HG03064 (cell line): ENCODE measurements around the gene PFN4.
"Not testable (repeated sequence)": the region's sequence is repeated elsewhere in the genome, so short reads cannot be mapped to it uniquely, and the experiment has no call there.

ENCODE experiments used
- ATAC-seq: cut with Tn5 transposase; IDR thresholded peaks from one replicate; pipeline ENCODE4 v1.9.1; 2021; ENCODE audit warnings: low read depth; ENCODE audit not compliant: unreplicated experiment

Gene PFN4, protein sequence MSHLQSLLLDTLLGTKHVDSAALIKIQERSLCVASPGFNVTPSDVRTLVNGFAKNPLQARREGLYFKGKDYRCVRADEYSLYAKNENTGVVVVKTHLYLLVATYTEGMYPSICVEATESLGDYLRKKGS

DNA sequence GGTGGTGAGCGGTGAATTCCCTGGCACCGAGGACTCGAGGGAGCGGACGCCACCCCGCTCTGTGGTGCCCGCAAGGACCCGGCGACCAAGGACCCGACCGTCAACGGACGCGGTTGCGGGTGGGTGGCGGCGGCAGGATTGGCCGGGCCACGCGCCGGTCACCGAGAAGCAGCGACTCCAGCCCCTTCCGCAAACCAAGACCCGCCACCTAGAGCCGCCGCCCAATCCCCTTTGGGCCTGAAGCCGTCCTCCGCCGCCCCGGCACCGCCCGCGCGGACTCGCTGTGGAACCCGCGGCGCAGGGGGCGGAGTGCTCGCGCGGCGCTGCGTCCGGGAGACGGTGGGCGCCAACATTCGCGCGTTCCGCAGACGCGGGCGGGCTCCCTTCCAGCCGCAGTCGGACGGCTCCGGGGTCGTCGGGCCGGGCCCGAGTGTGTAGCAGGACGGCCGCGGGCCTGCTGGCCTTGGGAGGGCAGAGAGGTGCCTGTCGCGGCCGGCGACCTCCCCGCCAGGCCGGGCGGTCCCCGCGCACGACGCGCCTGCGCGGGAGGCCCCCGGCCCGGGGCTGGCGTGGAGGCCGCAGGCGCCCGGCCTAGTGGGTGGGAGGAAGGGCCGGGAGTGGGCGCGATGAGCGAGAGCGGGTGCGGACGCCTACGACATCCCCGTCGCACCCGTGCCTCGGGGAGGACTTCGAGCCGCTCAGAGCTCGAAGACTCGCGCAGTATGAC lies at the start of gene PFN4, which contains the start of gene FAM228B:
Gene PFN4, minus strand, starts transcription at position 140 of the 727 bp plus-strand sequence. CDS start 799 bp downstream, outside the sequence.
Gene FAM228B, plus strand, starts transcription at position 275 of the 727 bp plus-strand sequence. CDS start 893 bp downstream, outside the sequence.
- ATAC-seq = peak; percentile 90

DNA sequence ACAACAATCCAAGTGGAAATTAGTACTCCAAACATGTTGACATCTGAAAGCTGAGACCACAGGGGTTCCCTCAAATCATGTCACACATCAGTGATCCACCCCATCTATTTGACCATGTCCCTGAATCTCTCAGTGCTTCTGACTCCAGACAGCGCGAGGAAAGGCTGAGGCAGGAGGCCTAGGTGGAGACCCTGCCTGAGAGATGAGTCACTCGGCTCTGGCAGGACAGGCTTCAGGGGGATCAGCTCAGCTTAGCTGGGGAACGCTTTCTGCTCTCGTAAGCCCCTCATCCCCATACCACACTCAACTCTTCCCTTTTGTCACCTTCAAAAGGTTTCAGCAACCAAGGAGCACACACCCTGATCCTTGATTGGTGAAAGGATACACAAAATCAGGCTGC lies 45.9 kb upstream of the PFN4 start:
- ATAC-seq = no peak

DNA sequence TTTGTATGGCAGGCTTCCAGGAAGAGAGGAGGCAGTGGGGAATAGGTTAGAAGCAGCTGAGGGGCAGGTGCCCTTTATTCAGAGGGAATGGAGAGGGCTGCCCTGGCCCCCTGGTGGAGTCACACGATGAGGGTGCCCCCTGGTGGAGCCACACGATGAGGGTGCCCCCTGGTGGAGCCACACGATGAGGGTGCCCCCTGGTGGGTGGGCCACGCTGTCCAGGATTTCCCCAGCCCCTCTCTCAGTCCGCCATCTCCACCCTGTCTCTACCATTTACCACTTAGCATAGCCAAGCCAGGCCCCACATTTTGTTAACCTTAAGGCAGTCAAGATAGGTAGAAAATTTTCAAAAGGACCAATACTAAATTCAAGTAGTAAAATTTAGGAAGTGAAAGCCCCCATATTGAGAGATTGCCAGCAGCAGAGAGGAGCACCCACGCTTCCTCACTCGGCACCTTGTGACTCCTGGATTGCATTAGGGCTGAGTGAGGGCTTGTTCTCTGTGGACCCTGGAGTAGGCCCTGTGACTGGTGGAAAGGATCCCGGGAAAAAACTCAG lies 41.4 kb upstream of the PFN4 start:
- ATAC-seq = no peak

DNA sequence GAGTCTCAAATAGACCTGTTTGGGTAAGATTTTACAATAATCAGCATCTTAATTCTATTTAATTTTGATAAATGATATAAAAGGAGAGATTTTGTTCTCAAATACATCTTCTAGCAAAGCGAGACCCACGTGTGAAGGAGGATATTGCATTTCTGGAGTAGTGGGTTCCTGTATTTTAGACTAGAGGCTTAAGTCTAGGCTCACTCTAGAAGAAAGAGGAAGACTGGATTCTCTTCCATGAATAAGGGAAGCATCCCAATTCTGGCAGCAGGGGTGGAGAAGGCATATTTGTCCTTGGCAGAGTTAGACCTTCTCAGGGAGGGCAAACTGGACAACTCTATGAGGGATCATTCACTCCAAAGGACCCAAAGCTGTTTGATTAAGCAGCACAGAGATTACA lies 40.5 kb upstream of the PFN4 start:
- no peak for ATAC-seq

DNA sequence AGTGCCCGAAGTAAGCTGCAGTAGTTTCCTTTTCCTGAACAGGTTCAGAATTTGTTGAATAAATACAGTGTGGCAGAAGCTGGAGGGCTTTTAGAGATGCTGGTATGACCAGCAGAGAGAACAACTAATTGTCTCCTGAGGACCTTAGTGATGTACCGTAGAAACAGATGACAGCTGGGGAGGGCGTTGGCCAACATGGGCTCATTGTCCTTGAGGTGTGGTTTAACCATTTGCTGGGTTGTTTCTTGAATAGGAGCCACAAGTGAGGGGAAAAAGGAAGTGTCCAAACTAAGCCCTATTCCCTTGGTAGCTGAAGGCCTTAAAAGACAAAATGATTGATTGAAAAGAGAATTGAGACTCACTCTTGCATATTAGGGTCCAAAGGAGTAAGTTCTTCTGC lies 40.1 kb upstream of the PFN4 start:
- no peak for ATAC-seq

DNA sequence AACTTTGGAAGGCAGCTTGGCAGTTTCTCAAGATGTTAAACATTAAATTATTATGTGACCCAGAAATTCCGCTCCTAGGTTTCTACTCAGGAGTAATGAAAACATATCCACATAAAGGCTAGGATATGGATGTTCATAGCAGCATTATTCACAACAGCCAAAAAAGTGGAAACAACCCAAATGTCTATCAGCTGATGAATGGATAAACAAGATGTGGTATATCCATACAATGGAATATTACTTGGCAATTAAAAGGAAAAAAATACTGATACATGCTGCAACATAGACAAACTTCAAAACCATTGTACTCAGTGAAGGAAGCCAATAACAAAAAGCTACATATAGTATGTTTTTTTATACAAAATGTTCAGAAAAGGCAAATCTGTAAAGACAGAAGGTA lies 39.4 kb upstream of the PFN4 start:
- no peak for ATAC-seq

DNA sequence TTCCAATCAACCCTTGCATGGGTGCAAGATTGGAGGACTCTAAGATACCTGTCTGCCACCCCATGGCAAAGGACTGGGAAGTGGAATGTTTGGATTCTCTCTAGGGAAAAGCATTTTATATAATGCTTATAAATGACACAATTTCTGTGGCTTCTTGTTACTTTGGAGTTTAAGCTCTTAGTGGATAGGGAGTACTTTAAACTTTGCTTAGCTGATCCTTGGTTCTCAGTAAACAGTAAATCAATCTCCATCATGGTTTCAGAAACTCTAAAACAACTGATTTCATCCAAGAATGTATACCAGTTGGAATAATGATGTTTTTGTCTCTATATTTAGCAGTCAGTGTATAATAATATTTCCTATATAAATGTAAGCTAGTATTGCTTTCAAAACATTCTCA lies 37.6 kb upstream of the PFN4 start:
- no peak for ATAC-seq

DNA sequence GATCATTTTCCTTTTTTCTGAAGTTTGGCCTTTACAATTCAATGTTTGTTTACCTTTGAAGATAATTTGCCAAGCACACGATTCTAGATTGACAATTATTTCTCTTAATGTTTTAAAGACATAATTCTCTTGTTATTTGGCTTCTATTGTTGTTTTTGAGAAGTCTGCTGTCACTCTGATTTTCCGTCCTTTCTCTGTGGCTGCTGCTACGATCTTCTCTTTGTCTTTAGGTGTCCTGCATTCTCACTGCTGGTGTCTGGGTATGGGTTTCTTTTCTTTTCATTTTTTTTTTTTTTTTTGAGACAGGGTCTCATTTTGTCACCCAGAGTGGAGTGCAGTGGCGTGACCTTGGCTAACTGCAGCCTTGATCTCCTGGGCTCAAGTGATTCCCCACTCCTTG lies 36.6 kb upstream of the PFN4 start:
- ATAC-seq = no peak

DNA sequence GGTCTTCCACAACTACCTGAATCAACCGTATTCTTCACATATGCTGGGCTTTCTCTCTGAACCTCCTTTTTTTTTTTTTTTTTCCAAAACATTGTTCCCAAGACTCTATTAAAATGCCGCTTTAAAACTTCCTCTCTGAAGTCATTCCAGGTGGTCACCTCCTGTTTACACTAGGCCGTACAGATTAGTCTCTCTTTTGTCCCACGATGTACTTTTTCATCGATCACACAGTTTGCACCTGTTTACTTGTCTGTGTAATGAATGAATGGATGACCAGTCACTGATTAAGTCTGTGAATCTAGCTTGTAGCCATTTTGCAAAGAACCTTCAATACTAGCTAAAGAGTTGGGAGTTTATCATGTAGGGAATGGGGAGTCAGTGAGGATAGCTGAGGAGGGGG lies 35.0 kb upstream of the PFN4 start:
- ATAC-seq = no peak

DNA sequence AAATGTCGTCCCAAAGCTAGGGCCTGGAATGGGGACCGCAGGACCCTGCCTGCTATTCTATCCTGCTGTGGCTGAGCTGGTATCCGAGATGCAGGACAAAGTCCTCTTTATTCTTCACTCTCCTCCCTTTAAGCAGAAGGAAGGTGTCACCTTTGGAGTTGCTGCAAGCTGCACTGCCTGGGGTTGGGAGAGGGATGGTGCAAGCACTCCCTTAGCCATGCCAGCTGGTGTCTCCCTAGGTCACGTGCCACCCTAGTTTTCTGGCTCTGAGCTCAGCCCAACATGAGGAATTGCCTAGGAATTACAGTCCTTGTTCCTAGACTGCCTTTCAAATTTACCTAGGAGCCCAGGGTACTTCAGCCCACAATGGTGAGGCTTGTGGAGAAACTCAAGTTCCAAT lies 30.3 kb upstream of the PFN4 start:
- no peak for ATAC-seq

DNA sequence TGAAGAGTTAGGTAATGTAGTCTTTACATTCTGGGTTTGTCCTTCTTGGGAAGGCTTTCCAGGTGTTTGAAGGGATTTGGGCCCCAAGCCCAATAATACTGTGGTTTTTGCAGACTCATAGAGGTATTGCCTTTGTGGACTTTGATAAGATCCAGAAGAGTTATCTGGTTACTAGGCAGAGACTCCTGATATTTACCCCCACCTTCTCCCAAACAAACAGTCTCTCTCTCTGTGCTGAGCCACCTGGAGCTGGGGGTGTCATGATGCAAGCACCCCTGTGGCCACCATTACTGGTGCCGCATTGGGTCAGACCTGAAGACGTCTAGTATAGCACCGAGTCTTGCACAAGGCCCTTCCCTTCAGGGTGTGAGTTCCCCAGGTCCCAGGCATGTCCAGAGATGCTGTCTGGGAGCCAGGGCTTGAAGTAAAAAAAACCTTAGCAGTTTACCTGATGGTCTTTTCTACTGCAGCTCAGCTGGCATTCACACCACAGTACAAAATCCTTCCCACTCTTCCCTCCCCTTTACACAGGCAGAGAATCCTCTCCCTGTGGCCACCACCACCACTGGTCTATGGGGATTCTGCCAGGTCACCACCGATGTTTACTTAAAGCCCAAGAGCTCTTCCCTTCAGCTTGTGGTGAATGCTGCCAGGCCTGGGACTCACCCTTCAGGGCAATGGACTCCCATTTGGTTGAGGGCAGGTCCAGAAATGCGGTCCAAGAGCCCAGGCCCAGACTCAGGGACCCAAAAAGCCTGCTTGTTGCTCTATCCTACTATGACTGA lies 29.5 kb upstream of the PFN4 start:
- no peak for ATAC-seq

DNA sequence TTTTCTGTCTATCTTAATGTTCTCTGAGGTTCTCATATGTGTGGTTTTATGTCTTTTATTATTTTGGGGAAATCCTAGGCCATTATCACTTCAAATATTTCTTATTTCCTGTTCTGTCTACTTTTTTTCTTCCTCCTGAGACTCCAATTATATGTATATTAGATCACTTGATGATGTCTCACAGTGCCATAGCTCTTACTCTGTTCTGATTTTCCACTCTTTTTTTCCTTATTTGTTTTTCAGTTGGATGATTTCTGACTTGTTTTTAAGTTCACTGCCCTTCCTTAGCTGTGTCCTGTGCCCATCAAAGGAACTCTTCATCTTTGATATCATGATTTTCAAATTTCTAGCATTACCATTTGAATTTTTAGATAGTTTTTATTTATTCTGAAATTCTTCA lies 24.2 kb upstream of the PFN4 start:
- no peak for ATAC-seq

DNA sequence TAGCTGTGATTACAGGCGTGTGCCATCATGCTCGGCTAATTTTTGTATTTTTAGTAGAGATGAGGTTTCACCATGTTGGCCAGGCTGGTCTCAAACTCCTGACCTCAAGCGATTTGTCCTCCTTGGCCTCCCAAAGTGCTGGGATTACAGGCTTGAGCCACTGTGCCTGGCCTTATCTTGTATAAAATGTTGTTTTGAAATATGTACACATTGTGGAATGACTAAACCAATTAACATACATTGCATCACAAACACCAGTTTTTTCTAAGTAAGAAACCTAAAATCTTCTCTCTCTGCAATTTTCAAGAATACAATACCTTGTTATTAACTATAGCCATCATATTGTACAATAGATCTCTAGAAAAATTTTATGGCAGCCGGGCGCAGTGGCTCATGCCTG lies 17.2 kb upstream of the PFN4 start:
- ATAC-seq = not testable (repeated sequence)

DNA sequence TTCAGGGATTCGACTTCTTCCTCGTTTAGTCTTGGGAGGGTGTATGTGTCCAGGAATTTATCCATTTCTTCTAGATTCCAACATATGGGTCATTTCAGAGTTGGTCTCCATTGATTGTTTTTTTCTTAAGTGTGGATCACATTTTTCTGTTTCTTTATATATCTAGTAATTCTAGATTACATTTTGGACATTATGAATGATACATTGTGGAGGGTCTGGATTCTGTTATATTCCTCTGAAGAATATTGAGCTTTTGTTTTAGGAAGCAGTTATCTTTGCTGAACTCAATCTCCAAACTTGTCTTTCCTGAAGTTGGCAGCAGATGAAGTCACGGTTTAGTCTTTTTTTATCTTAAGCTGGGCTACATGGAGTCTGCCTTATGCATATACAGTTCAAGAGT lies 9.4 kb upstream of the PFN4 start:
- no peak for ATAC-seq

DNA sequence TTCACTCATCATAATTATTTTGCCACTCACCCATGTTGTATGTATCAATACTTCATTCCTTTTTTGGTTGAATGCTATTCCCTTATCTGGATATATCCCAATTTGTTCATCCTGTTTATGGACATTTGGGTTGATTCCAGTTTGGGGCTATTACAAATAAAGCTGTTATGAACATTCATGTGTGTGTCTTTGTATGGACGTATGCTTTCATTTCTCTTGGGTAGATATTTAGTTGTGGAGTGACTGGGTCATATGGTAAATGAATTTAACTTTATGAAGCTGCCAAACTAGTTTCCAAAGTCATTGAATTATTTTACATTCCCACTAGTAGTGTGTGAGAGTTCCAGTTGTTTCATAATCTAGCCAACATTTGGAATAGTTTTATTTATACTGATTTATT lies 2.8 kb upstream of the PFN4 start:
- ATAC-seq = no peak

DNA sequence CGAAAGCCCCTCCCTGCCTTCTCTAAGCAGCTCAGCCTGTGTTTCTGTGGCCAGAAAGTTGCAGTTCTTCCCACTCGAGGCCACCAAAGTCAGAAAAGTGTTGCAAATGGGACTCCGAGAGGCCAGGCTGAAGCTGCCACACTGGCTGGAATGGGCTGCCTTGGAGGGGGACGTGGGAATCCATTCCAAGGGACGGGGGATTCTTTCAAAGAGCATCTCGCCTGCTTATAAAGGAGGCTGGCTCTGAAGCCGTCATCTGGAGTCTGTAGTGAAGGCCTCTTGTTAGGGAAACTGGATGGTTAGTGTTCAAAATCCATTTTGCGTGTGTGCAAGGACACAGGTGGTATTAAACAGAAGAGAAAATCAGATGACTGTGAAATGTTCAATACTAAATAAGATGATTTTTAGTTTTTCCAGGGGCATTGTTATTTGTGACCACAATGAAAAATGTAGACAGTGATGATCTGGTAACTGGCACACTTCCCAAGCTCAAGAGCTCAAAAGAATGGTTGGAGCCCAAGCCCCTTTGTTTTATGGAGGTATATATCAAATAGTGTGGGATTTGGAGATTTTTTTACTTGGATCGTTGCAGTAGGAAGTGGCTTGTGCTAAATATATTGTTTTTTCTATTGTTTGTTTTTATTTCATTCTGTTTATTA lies 917 bp upstream of the PFN4 start:
- ATAC-seq = peak; percentile 19

DNA sequence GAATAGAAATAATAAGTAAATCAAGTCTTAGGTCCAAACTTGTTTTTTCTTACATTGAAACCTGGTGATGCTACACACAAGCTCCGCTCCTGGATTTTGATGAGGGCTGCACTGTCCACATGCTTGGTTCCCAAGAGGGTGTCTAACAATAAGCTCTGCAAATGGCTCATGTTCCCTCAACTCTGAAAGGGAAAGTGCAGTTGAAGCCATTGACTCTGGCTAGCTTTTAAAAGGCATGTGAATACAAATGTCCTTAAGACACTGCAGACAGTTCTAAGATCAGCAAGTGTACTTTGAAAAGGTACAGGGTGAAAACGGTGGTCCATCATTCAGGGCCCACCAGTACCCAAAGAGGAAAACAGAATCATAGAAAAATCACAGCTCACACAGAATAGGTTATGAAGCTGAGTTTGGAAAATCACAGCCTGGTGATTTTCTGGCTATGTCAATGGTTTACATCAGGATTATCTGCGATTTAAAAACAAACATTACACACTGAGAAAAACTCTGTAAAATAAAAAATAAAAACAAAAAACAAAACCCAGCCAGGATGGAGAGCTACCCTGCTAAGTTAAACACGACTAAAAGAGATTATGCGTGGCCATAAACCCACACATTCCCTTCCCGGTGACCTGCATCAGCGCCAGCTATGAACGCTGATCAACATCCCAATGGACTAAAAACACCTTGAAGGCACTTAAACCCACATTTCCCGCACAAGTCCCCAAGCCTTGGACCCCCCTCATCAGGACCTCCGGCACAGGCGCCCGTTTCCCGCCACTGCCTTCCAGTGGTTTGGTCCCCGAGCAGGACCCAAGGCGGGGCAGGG lies 554 bp downstream of the PFN4 start:
- no peak for ATAC-seq

DNA sequence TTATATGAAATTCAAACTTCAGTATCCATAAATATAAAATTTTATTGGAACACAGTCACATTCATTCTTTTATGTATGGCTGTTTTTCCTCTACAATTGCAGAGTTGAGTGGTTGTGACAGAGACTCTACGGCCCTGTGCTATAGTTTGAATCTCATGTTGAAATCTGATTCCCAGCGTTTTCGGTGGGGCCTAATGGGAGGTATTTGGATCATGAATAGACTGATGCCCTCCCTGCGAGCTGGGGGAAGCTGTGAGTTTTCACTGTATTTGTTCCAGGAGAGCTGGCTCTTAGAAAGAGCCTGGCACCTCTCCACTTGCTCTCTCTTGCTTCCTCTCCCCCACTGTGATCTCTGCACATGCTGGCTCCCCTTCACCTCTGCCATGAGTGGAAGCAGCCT lies 1.7 kb downstream of the PFN4 start:
- no peak for ATAC-seq

DNA sequence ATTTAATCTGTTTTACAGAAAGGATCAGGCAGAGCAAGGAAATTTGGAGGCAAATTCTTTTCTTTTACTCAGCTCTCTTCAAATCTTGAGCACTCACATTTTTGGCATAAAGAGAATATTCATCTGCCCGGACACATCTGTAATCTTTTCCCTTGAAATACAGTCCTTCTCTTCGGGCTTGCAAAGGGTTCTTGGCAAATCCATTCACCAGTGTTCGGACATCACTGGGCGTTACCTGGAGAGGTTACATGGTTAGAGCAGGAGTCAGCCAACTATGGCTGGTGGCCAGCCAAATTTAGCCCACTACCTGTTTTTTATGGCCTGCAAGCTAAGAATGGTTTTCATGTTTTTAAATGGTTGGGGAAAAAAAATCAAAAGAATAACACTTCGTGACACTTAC lies 2.1 kb downstream of the PFN4 start:
- no peak for ATAC-seq

DNA sequence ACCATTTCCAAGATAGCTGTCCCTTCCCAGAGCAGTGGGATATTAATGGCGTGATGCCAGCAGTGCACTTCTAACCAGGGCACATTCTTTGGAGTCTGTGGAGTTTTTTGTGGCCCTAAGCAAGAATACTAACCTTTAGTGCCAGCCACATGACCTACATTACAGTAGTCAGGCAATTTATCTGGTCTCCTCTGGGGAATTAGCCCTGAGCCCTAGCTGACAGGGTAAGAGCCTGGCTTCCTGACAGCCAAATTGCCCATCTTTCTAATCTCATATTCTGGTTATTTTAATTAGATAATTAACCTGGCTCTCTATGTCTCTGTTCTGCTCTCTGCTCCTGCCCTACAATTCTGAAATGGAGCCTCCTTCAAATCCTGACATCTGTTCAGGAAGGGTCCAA lies 5.2 kb downstream of the PFN4 start:
- ATAC-seq = no peak
